ENCODE data around the gene PRKN.

- TF ChIP-seq CTCF (tag by site-specific recombination; IDR thresholded peaks at IDR 0.05) (no peak), REST (tag by site-specific recombination; IDR thresholded peaks at IDR 0.05) (no peak), ZNF239 (tag by site-specific recombination; IDR thresholded peaks at IDR 0.05) (no peak), ZBTB10 (tag by site-specific recombination; IDR thresholded peaks at IDR 0.05) (no peak), ZNF707 (tag by site-specific recombination; IDR thresholded peaks at IDR 0.05) (no peak), ZNF335 (tag by site-specific recombination; conservative IDR thresholded peaks at IDR 0.05) (no peak), ZNF645 (tag by site-specific recombination; IDR thresholded peaks at IDR 0.05) (no peak), ZNF670 (tag by site-specific recombination; IDR thresholded peaks at IDR 0.05; ENCODE audit: low read depth) (no peak), ZNF747 (tag by site-specific recombination; IDR thresholded peaks at IDR 0.05) (no peak)
Measured at GRCh38 chr6:162681447-162681846, 46.1 kb downstream of the PRKN start.
